Neuronal stem cell (in vitro differentiated cells): ENCODE results near the gene GARIN5A.

Source experiments
- DNase-seq: peaks from one replicate; pipeline ENCODE4 v3.0.0-alpha.2; 2013; ENCODE audit warnings: low spot score
- H2AFZ ChIP-seq: one replicate; pipeline ENCODE4 v1.6.1; 2013; ENCODE audit warnings: mild to moderate bottlenecking, low read length, inconsistent platforms
- H2AK5ac ChIP-seq: 2 replicates; pipeline ENCODE4 v1.6.1; 2013; ENCODE audit warnings: low read depth, mild to moderate bottlenecking, inconsistent platforms, low read length, moderate library complexity, mixed read lengths
- H2BK120ac ChIP-seq: 2 replicates; pipeline ENCODE4 v1.6.1; 2013; ENCODE audit warnings: low read depth, mild to moderate bottlenecking, inconsistent platforms, low read length, moderate library complexity, mixed read lengths
- H2BK12ac ChIP-seq: one replicate; pipeline ENCODE4 v1.6.1; 2013; ENCODE audit warnings: low read length, inconsistent platforms
- H2BK15ac ChIP-seq: 2 replicates; pipeline ENCODE4 v1.6.1; 2013; ENCODE audit warnings: mild to moderate bottlenecking, low read length, inconsistent platforms, mixed read lengths
- H2BK5ac ChIP-seq: one replicate; pipeline ENCODE4 v1.6.1; 2013; ENCODE audit warnings: inconsistent platforms, mild to moderate bottlenecking, low read length, moderate library complexity
- H3K14ac ChIP-seq: one replicate; pipeline ENCODE4 v1.6.1; 2013; ENCODE audit warnings: low read length, inconsistent platforms
- H3K18ac ChIP-seq: 2 replicates; pipeline ENCODE4 v1.6.1; 2013; ENCODE audit warnings: low read length, inconsistent platforms
- H3K23ac ChIP-seq: 2 replicates; pipeline ENCODE4 v1.6.1; 2013; ENCODE audit warnings: low read depth, mild to moderate bottlenecking, mixed read lengths, low read length, inconsistent platforms; ENCODE audit not compliant: poor library complexity
- H3K27ac ChIP-seq: replicated peaks from 3 replicates; pipeline ENCODE4 v1.5.1; 2013; ENCODE audit warnings: low read length, inconsistent platforms
- H3K27me3 ChIP-seq, 3 experiments: 2 replicates each; pipeline ENCODE4 v1.6.1; 2013; ENCODE audit warnings: low read length in 3 of 3, mild to moderate bottlenecking in 2 of 3, inconsistent platforms in 1 of 3, low read depth in 1 of 3, mixed read lengths in 1 of 3, moderate library complexity in 1 of 3; ENCODE audit not compliant: control insufficient read depth in 3 of 3, insufficient read depth in 3 of 3
- H3K36me3 ChIP-seq, 2 donors: replicated peaks in 1 of 2; 2 replicates each; pipeline ENCODE4 v1.6.1; 2013; ENCODE audit warnings: low read length in 2 of 2; ENCODE audit not compliant: control insufficient read depth in 2 of 2, insufficient read depth in 2 of 2
- H3K4ac ChIP-seq: 2 replicates; pipeline ENCODE4 v1.6.1; 2013; ENCODE audit warnings: inconsistent platforms, mild to moderate bottlenecking, low read length, moderate library complexity
- H3K4me1 ChIP-seq, 2 donors: 1 replicate in 1 of 2; 2 replicates in 1 of 2; pipeline ENCODE4 v1.6.1; 2013; ENCODE audit warnings: low read length in 2 of 2, low read depth in 1 of 2; ENCODE audit not compliant: control insufficient read depth in 2 of 2, insufficient read depth in 1 of 2
- H3K4me2 ChIP-seq: one replicate; pipeline ENCODE4 v1.6.1; 2013; ENCODE audit warnings: mild to moderate bottlenecking, low read length, inconsistent platforms; ENCODE audit not compliant: insufficient read depth, poor library complexity, severe bottlenecking
- H3K4me3 ChIP-seq, 2 donors: 2 replicates each; pipeline ENCODE4 v1.5.1; 2013; ENCODE audit warnings: low read length in 2 of 2, mild to moderate bottlenecking in 2 of 2, inconsistent platforms in 1 of 2, moderate library complexity in 1 of 2
- H3K79me1 ChIP-seq: one replicate; pipeline ENCODE4 v1.6.1; 2013; ENCODE audit warnings: low read depth, mild to moderate bottlenecking, inconsistent platforms, low read length, moderate library complexity
- H3K9ac ChIP-seq: one replicate; pipeline ENCODE4 v1.6.1; 2013; ENCODE audit warnings: mild to moderate bottlenecking, low read depth, low read length, inconsistent platforms; ENCODE audit not compliant: poor library complexity
- H3K9me3 ChIP-seq, 2 donors: replicated peaks in 1 of 2; 2 replicates each; pipeline versions ENCODE3 to v1.6.1; 2013; ENCODE audit warnings: low read length in 2 of 2, mild to moderate bottlenecking in 2 of 2, inconsistent platforms in 1 of 2, low read depth in 1 of 2, mixed read lengths in 1 of 2, moderate library complexity in 1 of 2; ENCODE audit not compliant: control insufficient read depth in 2 of 2, insufficient read depth in 1 of 2
- H4K8ac ChIP-seq: one replicate; pipeline ENCODE4 v1.6.1; 2013; ENCODE audit warnings: low read depth, mild to moderate bottlenecking, inconsistent platforms, low read length, moderate library complexity
- H4K91ac ChIP-seq: one replicate; pipeline ENCODE4 v1.6.1; 2013; ENCODE audit warnings: low read length, low read depth, mild to moderate bottlenecking, inconsistent platforms; ENCODE audit not compliant: poor library complexity
- WGBS, 2 donors: extraction: QIAGEN DNeasy Blood & Tissue Kit; methylation state at CpG; one replicate each; pipeline ENCODE4 v1.1.7; 2013; ENCODE audit warnings: missing lambda C conversion rate in 2 of 2, mixed read lengths in 1 of 2; ENCODE audit not compliant: insufficient read length in 2 of 2, insufficient replicate concordance in 1 of 2; ENCODE audit errors: extremely low coverage in 2 of 2; 5-methylcytosine and 5-hydroxymethylcytosine counted together

Gene GARIN5A

GRCh38 chr19:50430888-50431342, 45.7 kb downstream of the GARIN5A start:
- Histone ChIP-seq H2BK5ac (no peak overlapping the region), H4K8ac (no peak overlapping the region), H2AK5ac (no peak overlapping the region), H3K23ac (no peak overlapping the region), H3K27me3 (peaks cover 0 to 49% (median 28%) of the 10 kb centered on the region in 3 experiments), H2BK12ac (no peak overlapping the region), H3K18ac (peak overlapping the region; percentile 24), H3K79me1 (no peaks in the 10 kb centered on the region), H2BK15ac (no peak overlapping the region), H3K36me3 (no peaks in the 10 kb centered on the region), H3K14ac (peak overlapping the region; percentile 41), H3K4me3 (no peak overlapping the region), H3K4me2 (peak overlapping the region; percentile 37), H3K4me1 (peaks cover 13 to 20% of the 10 kb centered on the region in 2 donors), H3K27ac (no peak overlapping the region), H3K9me3 (no peaks in the 10 kb centered on the region), H4K91ac (no peak overlapping the region), H3K4ac (no peak overlapping the region), H2BK120ac (no peak overlapping the region), H2AFZ (peak overlapping the region; percentile 90), H3K9ac (no peak overlapping the region)
- no peak for DNase-seq
- no CpG with 5 or more reads among the region's 13 CpGs for WGBS, 2 donors

- no peak overlapping the region for H3K4ac ChIP-seq
- no peak overlapping the region for H4K8ac ChIP-seq
- no CpG with 5 or more reads among the region's 7 CpGs for WGBS, 2 donors
Measured at GRCh38 chr19:50428772-50429463, 47.7 kb downstream of the GARIN5A start.

GRCh38 chr19:50427997-50428425, 48.6 kb downstream of the GARIN5A start:
- H3K14ac ChIP-seq: peak overlapping the region; percentile 38
- no CpG with 5 or more reads among the region's 38 CpGs for WGBS, 2 donors
- H3K4me1 ChIP-seq: peaks cover 13 to 15% of the 10 kb centered on the region in 2 donors
- H2BK12ac ChIP-seq: no peak overlapping the region
- no peak overlapping the region for H3K27ac ChIP-seq
- H3K79me1 ChIP-seq: no peaks in the 10 kb centered on the region
- H3K4ac ChIP-seq: no peak overlapping the region
- H2BK120ac ChIP-seq: no peak overlapping the region
- H3K4me2 ChIP-seq: peak overlapping the region; percentile 33
- no peak for DNase-seq
- no peak overlapping the region for H4K8ac ChIP-seq
- H2AK5ac ChIP-seq: no peak overlapping the region
- H3K9ac ChIP-seq: peak overlapping the region; percentile 60
- H4K91ac ChIP-seq: no peak overlapping the region
- peaks cover 0 to 2% of the 10 kb centered on the region in 2 donors for H3K9me3 ChIP-seq
- H2AFZ ChIP-seq: peak overlapping the region; percentile 88
- H3K4me3 ChIP-seq: peak overlapping the region in 1 of 2 donors; percentile 53
- H3K36me3 ChIP-seq: no peaks in the 10 kb centered on the region
- peak overlapping the region; percentile 80 for H3K18ac ChIP-seq
- H2BK15ac ChIP-seq: peak overlapping the region; percentile 94
- peak overlapping the region; percentile 80 for H3K23ac ChIP-seq
- H3K27me3 ChIP-seq: peaks cover 0 to 30% (median 28%) of the 10 kb centered on the region in 3 experiments
- H2BK5ac ChIP-seq: peak overlapping the region; percentile 13

More at GRCh38 chr19:50428772-50429463, 47.7 kb downstream of the GARIN5A start:
- Histone ChIP-seq H2AK5ac (no peak overlapping the region), H2AFZ (peak overlapping the region; percentile 88), H3K27ac (no peak overlapping the region), H3K23ac (no peak overlapping the region), H3K4me3 (no peak overlapping the region), H2BK120ac (no peak overlapping the region), H2BK5ac (no peak overlapping the region), H4K91ac (no peak overlapping the region), H3K36me3 (no peaks in the 10 kb centered on the region), H3K79me1 (no peaks in the 10 kb centered on the region), H3K27me3 (peaks cover 0 to 39% (median 28%) of the 10 kb centered on the region in 3 experiments), H3K9ac (no peak overlapping the region), H3K9me3 (no peaks in the 10 kb centered on the region), H3K18ac (no peak overlapping the region), H3K4me2 (no peak overlapping the region), H2BK15ac (no peak overlapping the region), H2BK12ac (no peak overlapping the region), H3K4me1 (peaks cover 13 to 15% of the 10 kb centered on the region in 2 donors), H3K14ac (no peak overlapping the region)
- DNase-seq: no peak

- no peak overlapping the region for H3K9ac ChIP-seq
- DNase-seq: no peak
- no peak overlapping the region for H4K8ac ChIP-seq
- no peaks in the 10 kb centered on the region for H3K79me1 ChIP-seq
- no CpG with 5 or more reads among the region's 26 CpGs for WGBS, 2 donors
- H3K18ac ChIP-seq: peak overlapping the region; percentile 80
- H2BK15ac ChIP-seq: no peak overlapping the region
- H2AFZ ChIP-seq: peak overlapping the region; percentile 88
- H2BK5ac ChIP-seq: peak overlapping the region; percentile 13
- peaks cover 7 to 9% of the 10 kb centered on the region in 2 donors for H3K4me1 ChIP-seq
- H3K4me3 ChIP-seq: no peak overlapping the region
- no peak overlapping the region for H4K91ac ChIP-seq
- H3K9me3 ChIP-seq: peaks cover 0 to 2% of the 10 kb centered on the region in 2 donors
- no peak overlapping the region for H3K14ac ChIP-seq
- no peak overlapping the region for H3K27ac ChIP-seq
- H3K23ac ChIP-seq: peak overlapping the region; percentile 80
- peaks cover 0 to 25% (median 24%) of the 10 kb centered on the region in 3 experiments for H3K27me3 ChIP-seq
- no peak overlapping the region for H2BK12ac ChIP-seq
- H2AK5ac ChIP-seq: no peak overlapping the region
- H3K4ac ChIP-seq: no peak overlapping the region
- H2BK120ac ChIP-seq: no peak overlapping the region
- no peak overlapping the region for H3K4me2 ChIP-seq
- no peaks in the 10 kb centered on the region for H3K36me3 ChIP-seq
Measured at GRCh38 chr19:50427318-50427925, 49.2 kb downstream of the GARIN5A start.
